ENCODE data around the gene TAAR1. TPM values are rescaled to one million over a fixed set of nuclear protein-coding genes. Genes with fewer than 3 reads are reported as not detected.
A peak's percentile ranks its signal among the peaks of the same experiment; 100 is the strongest.

The TAAR1 gene
- total RNA-seq (2013; cell fraction: nucleolus; rRNA removed): not detected in 2 replicates
- total RNA-seq (2014; rRNA removed): not detected in 2 replicates
- not detected in 2 replicates for total RNA-seq (2014; rRNA removed; fragmentation: Illumina TruSeq; extraction: Trizol)
- total RNA-seq (2021): not detected in 2 replicates
- not detected for polyA plus RNA-seq (2011; ENCODE audit: low read depth)
- not detected in 2 replicates for polyA plus RNA-seq (2011; rRNA removed)
- not detected in 2 replicates for polyA plus RNA-seq (2011; cell fraction: cytosol; rRNA removed)
- polyA plus RNA-seq (2011; cell fraction: nucleus; rRNA removed): not detected in 2 replicates
- polyA plus RNA-seq (2012): not detected in 2 replicates
- not detected in 2 replicates for polyA plus RNA-seq (2014; fragmentation: Illumina TruSeq; extraction: Trizol)
- not detected for polyA plus RNA-seq (2014; fragmentation: Nextera tagmentation; extraction: Ambion mirVana)
- not detected in 2 replicates for polyA plus RNA-seq (2014; rRNA removed)
- not detected for polyA plus RNA-seq (2016; fragmentation: Nextera tagmentation; extraction: Ambion mirVana)
- not detected in 2 replicates for polyA minus RNA-seq (2011; rRNA and poly(A)+ RNA removed)
- not detected in 2 replicates for polyA minus RNA-seq (2011; cell fraction: cytosol; rRNA and poly(A)+ RNA removed)
- not detected in 2 replicates for polyA minus RNA-seq (2011; cell fraction: nucleus; rRNA and poly(A)+ RNA removed)
- Bru-seq, nascent RNA: percentile 18 among the genes with signal in this experiment
- BruChase-seq, experiment 1, labeled RNA remaining after a 6-hour chase: not detected
- BruChase-seq, experiment 2, labeled RNA remaining after a 2-hour chase: not detected
- long read RNA-seq, experiment 1: 0 reads
- long read RNA-seq, experiment 2: 0 reads

- in situ Hi-C loops (cut with MboI): no loop called here
- intact Hi-C loops (cut with micrococcal nuclease; ENCODE audit: unreplicated experiment): no loop called here
Observed at GRCh38 chr6:132659082-132659481, at the start of gene TAAR1. Gene TAAR1 (minus strand): TSS chr6:132659182. CDS start chr6:132646003, 13,179 bp downstream.

GRCh38 chr6:132708771-132709170, 49.8 kb upstream of the TAAR1 start:
- Histone ChIP-seq H3K79me2 (ENCODE audit: control insufficient read depth, insufficient read depth, low read length) (no peaks in the 10 kb centered on the region), H4K20me1 (ENCODE audit: control insufficient read depth, insufficient read depth) (no peaks in the 10 kb centered on the region), H3K27me3 (replicated peaks in 1 of 2; ENCODE audit: control insufficient read depth in 2 of 2, insufficient read depth in 2 of 2, low read length in 1 of 2) (0 out of 4 replicates have a peak, but pooled peaks cover 0 to 2% of the 10 kb centered on the region in 2 experiments), H3K4me2 (ENCODE audit: control insufficient read depth, insufficient read depth) (no peak overlapping the region), H3K9ac (ENCODE audit: control insufficient read depth, insufficient read depth, low read length) (no peak overlapping the region), H3K4me1 (ENCODE audit: control insufficient read depth, insufficient read depth, low read length) (no peaks in the 10 kb centered on the region), H2AFZ (ENCODE audit: control insufficient read depth, low read depth, low read length) (no peak overlapping the region), H3K9me3 (replicated peaks; ENCODE audit: control insufficient read depth, insufficient read depth, low read length) (no peaks in the 10 kb centered on the region; the same call in 2 of the 3 replicates), H3K36me3 (ENCODE audit: control insufficient read depth in 2 of 2, insufficient read depth in 2 of 2, low read length in 1 of 2) (no peaks in the 10 kb centered on the region), H3K27ac (ENCODE audit: control insufficient read depth, insufficient read depth) (no peak overlapping the region), H3K4me3 (no peak overlapping the region)
- in situ Hi-C loops (cut with MboI) (no loop called here), intact Hi-C loops (cut with micrococcal nuclease; ENCODE audit: unreplicated experiment) (no loop called here)
- ChIA-PET CTCF (no interaction called here), SMC1A (ENCODE audit: uncharacterized antibody, unreplicated experiment) (no interaction called here), RAD21 (ENCODE audit: unreplicated experiment) (no interaction called here), POLR2A (no interaction called here)
- TF ChIP-seq HCFC1 (IDR thresholded peaks at IDR 0.05; ENCODE audit: low read length) (no peak), POLR2A (IDR thresholded peaks at IDR 0.05; ENCODE audit: low read depth, low read length) (no peak)
- ATAC-seq (no peak), DNase-seq (ENCODE audit: low read depth, low spot score) (no peak), FAIRE-seq (no peak)
- no TSS peak for BruUV-seq (replicated peaks)
- 67% methylated on average over 3 of the region's 3 CpGs for WGBS (ENCODE audit: insufficient coverage, insufficient replicate concordance, low lambda C conversion rate, missing lambda C conversion rate)

More at GRCh38 chr6:132659082-132659481, at the start of gene TAAR1:
- ChIA-PET CTCF (interaction anchor here (1.1 to 1.3 kb wide), 2 partner anchors 11 to 379 kb away, joined by 4 read pairs; no protein-coding TSS in a partner anchor), POLR2A (no interaction called here), SMC1A (ENCODE audit: uncharacterized antibody, unreplicated experiment) (interaction anchor here (0.6 kb wide), 1 partner anchor 162 kb away, joined by 3 read pairs; no protein-coding TSS in a partner anchor), RAD21 (ENCODE audit: unreplicated experiment) (no interaction called here)
- H3K4me2 ChIP-seq (ENCODE audit: control insufficient read depth, insufficient read depth): no peak within 1 kb of the TSS
- H3K9ac ChIP-seq (ENCODE audit: control insufficient read depth, insufficient read depth, low read length): no peak within 1 kb of the TSS
- H3K27me3 ChIP-seq (replicated peaks in 1 of 2; ENCODE audit: control insufficient read depth in 2 of 2, insufficient read depth in 2 of 2, low read length in 1 of 2): no peaks in the 10 kb centered on the region; a peak in 2 of 4 replicates
- H4K20me1 ChIP-seq (ENCODE audit: control insufficient read depth, insufficient read depth): no peaks in the 10 kb centered on the region
- H3K4me1 ChIP-seq (ENCODE audit: control insufficient read depth, insufficient read depth, low read length): no peaks in the 10 kb centered on the region
- ATAC-seq (no peak), FAIRE-seq (no peak), DNase-seq (ENCODE audit: low read depth, low spot score) (no peak)
- H3K4me3 ChIP-seq: no peak within 1 kb of the TSS
- no peaks in the 10 kb centered on the region for H3K36me3 ChIP-seq (ENCODE audit: control insufficient read depth in 2 of 2, insufficient read depth in 2 of 2, low read length in 1 of 2)
- no TSS peak for BruUV-seq (replicated peaks)
- WGBS (ENCODE audit: insufficient coverage, insufficient replicate concordance, low lambda C conversion rate, missing lambda C conversion rate): 78% methylated on average over 3 of the region's 3 CpGs
- H3K79me2 ChIP-seq (ENCODE audit: control insufficient read depth, insufficient read depth, low read length): no peaks in the 10 kb centered on the region
- H3K27ac ChIP-seq (ENCODE audit: control insufficient read depth, insufficient read depth): no peak within 1 kb of the TSS
- H3K9me3 ChIP-seq (replicated peaks; ENCODE audit: control insufficient read depth, insufficient read depth, low read length): no peaks in the 10 kb centered on the region
- no peak within 1 kb of the TSS for H2AFZ ChIP-seq (ENCODE audit: control insufficient read depth, low read depth, low read length)
- TF ChIP-seq SMC3 (IDR thresholded peaks at IDR 0.05; ENCODE audit: borderline replicate concordance, low read length) (no peak), SRF (IDR thresholded peaks at IDR 0.05; ENCODE audit: low read depth in 2 of 2, low read length in 2 of 2) (no peak), SUPT20H (IDR thresholded peaks at IDR 0.05; ENCODE audit: borderline replicate concordance, control insufficient read depth, low read depth, low read length) (no peak), ZBED1 (IDR thresholded peaks at IDR 0.05; ENCODE audit: borderline replicate concordance) (no peak)
